ENCODE data around the gene HNF4A.

The HNF4A gene

GRCh38 chr20:44427804-44428173, 72.3 kb downstream of the HNF4A start:
- DNase-seq, result no peak

GRCh38 chr20:44428174-44429016, 72.9 kb downstream of the HNF4A start:
- DNase-seq, result no peak

DNA sequence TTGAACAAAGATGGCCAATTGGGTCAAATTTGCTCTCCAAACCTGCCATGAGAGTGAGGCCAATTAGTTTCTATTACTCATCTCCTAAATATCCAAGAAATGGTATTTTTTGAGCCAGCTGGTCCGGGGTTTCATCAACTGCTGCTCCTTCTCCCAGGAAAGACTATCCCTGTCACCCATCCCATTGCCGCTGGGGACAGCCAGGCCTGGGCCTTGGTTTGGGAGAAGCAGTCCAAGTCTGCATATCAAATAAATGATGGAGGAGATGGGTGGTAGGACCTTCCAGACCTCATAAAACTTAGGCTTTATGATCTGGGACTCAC, 73.5 kb downstream of the HNF4A start:
- DNase-seq, result no peak

GRCh38 chr20:44429419-44430269, 74.1 kb downstream of the HNF4A start:
- DNase-seq, result no peak

DNA sequence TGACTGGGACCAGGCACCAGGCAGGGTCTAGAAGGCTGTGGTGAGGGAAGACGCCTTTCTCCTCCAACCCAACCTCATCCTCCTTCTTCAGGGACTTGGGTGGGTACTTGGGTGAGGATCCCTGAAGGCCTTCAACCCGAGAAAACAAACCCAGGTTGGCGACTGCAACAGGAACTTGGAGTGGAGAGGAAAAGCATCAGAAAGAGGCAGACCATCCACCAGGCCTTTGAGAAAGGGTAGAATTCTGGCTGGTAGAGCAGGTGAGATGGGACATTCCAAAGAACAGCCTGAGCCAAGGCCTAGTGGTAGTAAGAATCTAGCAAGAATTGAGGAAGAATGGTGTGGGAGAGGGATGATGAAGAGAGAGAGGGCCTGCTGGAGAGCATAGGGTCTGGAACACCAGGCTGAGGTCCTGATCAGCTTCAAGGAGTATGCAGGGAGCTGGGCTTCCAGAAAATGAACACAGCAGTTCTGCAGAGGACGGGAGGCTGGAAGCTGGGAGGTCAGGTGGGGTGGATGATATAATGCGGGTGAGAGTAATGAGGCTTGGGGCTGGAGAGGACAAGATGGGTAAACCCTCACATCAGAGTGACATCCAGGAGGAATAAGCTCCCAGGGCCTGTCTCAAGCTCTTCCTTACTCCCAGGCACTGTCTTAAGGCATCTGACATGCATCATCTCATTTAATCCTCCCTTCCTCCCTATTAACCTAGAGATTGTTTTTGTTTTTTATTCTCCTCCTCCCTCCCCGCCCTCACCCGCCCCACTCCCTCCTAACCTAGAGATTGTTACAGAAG, 75.0 kb downstream of the HNF4A start:
- no peak for DNase-seq

GRCh38 chr20:44431118-44431501, 75.6 kb downstream of the HNF4A start:
- no peak for DNase-seq

GRCh38 chr20:44431502-44432234, 76.2 kb downstream of the HNF4A start:
- DNase-seq, result no peak

DNA sequence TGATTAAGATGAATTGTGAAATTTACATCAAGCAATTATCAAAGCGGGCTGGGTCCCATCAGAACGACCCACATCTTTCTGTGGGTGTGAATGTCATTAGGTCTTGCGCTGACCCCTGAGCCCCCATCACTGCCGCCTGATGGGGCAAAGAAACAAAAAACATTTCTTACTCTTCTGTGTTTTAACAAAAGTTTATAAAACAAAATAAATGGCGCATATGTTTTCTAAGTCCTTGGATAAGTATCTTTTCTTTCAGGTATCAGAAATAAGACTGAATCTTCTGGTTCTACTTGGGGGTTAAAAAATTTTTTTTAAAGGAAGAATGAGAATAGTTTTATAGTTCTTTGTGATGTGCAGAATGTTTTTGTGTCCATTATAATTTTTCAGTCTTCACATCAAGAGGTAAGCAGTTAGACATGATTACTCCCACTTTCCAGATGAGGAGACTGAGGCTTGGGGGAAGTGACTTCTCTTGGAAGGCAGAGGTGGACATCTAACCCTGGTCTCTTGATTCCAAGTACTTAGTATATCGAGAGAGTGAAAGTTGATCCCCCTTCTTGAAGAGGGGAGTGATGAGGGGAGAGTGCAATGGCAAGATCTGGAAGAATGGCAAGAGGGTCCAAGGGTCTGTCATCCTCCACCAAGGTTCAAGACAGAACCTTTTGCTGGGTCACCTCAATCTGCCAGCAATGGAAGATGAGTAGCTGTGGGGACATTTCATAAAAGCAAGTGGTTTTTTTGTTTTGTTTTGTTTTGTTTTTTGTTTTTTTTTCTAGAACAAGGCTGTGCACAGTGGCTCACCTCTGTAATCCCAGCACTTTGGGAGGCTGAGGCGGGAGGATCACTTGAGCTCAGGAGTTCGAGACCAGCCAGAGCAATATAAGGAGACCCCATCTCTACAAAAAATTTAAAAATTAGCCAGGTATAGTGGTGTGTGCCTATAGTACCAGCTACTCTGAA, 77.4 kb downstream of the HNF4A start:
- no peak for DNase-seq

- no peak for DNase-seq
Observed at GRCh38 chr20:44433751-44434538, 78.4 kb downstream of the HNF4A start.

DNA sequence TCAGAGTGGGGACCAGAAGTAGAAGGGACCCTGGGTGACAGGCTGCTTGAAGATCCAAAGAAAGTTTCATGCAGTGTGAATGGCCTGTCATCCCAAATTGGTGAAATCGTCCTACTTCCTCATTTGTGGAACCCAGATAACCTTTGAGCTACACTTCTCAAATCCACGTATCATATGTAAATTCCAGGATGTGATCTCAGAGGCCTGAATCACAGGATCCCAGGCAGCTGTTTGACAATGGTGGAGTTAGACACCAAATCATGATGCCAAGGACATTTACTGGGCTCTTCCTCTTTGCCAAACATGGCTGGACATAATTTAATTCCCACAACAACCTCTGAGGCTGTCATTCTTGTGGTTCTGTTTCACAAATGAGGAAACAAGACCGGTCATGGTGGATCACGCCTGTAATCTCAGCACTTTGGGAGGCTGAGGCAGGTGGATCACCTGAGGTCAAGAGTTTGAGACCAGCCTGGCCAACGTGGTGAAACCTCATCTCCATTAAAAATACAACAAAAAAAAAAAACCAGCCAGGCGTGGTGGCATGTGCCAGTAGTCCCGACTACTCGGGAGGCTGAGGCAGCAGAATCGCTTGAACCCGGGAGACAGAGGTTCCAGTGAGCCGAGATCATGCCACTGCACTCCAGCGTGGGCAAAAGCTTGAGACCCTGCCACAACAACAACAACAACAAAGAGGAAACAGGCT, 80.3 kb downstream of the HNF4A start:
- no peak for DNase-seq

DNA sequence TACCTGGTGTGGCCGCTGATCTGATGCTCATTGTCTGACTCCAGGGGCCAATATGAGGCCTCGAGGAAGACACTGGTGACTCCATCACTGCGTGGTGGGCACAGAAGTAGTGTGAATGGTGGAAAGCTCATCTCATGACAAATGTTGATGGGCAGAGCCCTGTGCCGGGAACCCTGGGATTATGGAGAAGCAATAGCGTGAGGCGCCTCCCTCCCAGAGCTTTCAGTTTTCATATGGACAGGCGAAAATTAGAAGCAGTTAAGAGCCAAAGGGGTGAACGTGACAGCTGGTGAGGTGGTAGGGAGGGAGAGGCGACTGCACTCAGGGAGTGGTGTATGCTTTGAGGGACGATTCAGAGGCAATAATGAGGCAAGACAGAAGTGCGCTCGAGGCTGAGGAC, 80.9 kb downstream of the HNF4A start:
- DNase-seq, result no peak

GRCh38 chr20:44437497-44437896, 82.0 kb downstream of the HNF4A start:
- DNase-seq, result no peak

DNA sequence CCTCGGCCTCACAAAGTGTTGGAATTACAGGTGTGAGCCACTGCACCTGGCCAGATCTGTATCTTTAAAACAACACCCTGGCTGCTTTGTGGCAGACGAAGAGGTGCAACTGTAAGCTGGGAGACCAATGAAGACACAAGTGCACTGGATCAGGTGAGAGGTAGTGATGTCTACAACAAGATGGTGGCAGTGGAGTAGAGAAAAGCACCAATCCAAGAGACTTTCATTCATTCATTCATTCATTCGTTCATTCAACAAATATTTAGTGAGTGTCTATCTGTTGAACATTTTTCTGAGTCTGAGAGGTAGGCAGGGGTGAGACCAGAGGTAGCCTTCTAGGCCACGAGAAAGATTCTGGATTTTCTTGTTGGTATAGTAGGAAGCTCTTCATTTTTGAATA, 83.3 kb downstream of the HNF4A start:
- DNase-seq, result no peak

GRCh38 chr20:44439318-44439717, 83.8 kb downstream of the HNF4A start:
- no peak for DNase-seq

DNA sequence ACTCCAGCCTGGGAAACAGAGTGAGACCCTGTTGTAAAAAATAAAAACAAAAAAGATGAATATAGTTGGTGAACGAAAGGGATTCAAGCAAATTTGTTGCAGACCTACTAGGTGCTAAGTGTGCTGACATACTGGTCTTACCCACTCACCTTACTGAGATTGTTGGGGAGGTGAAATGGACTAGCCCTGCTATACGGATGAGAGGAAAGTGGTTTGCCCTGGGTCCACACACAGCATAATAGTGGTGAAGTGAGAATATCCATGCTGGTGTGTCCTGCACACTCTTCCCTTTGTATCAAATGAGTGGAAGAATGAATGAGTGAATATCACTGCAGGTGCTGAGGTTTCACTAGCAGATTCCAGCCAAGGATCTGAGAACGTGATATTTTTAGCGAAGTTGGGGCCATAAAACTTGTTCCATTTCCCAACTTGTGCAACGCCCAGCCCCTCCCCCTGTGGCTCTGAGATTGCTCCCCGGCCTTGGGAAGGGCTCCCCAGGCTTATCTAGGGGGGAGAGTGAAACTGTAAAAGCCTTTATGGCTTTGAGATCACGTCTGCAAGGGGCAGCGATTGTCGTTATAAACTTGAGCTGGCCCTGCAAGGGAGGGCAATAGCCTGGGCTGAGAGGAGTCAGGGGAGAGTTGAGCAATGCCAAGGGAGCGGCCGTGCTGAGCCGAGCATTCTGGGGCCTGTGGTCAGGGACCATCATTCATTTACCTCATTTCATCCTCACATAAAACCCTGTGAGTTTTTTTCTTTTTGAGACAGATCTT, 87.0 kb downstream of the HNF4A start:
- no peak for DNase-seq

DNA sequence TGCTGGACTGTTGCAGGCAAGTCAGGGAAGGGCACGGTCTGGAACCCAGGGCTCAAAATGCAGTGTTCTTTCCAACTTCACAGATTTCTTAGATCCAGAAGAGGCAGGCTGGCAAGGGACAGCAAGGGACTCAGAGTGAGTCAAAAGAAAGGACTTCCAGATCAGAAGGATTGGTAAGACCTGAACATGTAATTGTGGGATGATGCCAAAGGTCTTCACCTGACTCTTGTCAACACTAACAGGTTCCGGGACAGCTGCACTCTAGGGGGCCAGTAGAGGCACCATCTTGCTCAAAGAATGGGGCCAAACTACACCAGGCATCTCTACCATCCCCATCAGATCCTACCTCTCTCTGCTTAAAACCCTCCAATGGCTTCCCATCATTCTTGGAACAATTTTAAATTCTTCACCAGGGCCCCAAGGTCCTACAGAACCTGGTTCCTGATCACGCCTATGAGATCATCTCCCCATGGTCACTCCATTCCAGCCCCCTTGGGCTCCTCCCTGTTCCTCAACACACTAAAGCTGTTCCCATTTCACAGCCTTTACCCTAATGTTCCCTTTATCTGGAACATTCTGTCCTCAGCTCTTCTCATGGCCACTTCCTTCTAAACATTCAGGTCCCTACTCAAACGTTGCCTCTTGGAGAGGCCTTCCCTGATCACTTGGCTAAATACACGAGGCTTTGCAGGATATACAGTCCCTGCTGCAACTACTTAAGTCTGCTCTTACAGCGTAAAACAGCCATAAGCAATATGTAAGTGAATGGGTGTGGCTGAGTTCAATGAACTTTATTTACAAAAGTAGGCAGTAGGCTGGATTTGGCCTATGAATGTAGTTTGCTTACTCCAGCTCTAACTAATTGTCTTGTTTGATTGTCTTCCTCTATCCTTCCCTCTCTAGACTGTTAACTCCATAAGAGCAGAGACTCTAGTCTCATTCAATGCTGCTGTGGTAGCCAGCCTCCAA, 90.5 kb downstream of the HNF4A start:
- DNase-seq, result no peak

- DNase-seq, result no peak
Observed at GRCh38 chr20:44447827-44448419, 92.4 kb downstream of the HNF4A start.
